ENCODE results near the gene PLEKHD1.
"Not testable (repeated sequence)": the region's sequence is repeated elsewhere in the genome, so short reads cannot be mapped to it uniquely, and the experiment has no call there.

The PLEKHD1 gene

GRCh38 chr14:69473260-69473659 is 11.3 kb upstream of the PLEKHD1 start:
- no peak for DNase-seq (ENCODE audit: insufficient read length, low spot score)
- FAIRE-seq = no peak
- no peak for TF ChIP-seq POLR2A (IDR thresholded peaks at IDR 0.05; ENCODE audit: low read depth, low read length)

GRCh38 chr14:69473946-69474345 is 10.6 kb upstream of the PLEKHD1 start:
- DNase-seq (ENCODE audit: insufficient read length, low spot score) = no peak
- no peak for FAIRE-seq
- no peak for TF ChIP-seq POLR2A (IDR thresholded peaks at IDR 0.05; ENCODE audit: low read depth, low read length)

- no peak for TF ChIP-seq POLR2A (IDR thresholded peaks at IDR 0.05; ENCODE audit: low read depth, low read length)
- peak; percentile 17 for DNase-seq (ENCODE audit: insufficient read length, low spot score)
- FAIRE-seq = no peak
These were observed 9.2 kb upstream of the PLEKHD1 start for GRCh38 chr14:69475194-69475818.

GRCh38 chr14:69476824-69477450 is 7.6 kb upstream of the PLEKHD1 start:
- not testable (repeated sequence) for FAIRE-seq; DNase-seq (ENCODE audit: insufficient read length, low spot score)

- not testable (repeated sequence) for FAIRE-seq; DNase-seq (ENCODE audit: insufficient read length, low spot score)
These were observed 6.5 kb upstream of the PLEKHD1 start for GRCh38 chr14:69478055-69478454.

GRCh38 chr14:69479696-69480095 is 4.8 kb upstream of the PLEKHD1 start:
- no peak for DNase-seq (ENCODE audit: insufficient read length, low spot score)
- TF ChIP-seq POLR2A (IDR thresholded peaks at IDR 0.05; ENCODE audit: low read depth, low read length) = no peak
- no peak for FAIRE-seq

GRCh38 chr14:69480136-69480535 is 4.4 kb upstream of the PLEKHD1 start:
- no peak for DNase-seq (ENCODE audit: insufficient read length, low spot score)
- FAIRE-seq = no peak
- TF ChIP-seq POLR2A (IDR thresholded peaks at IDR 0.05; ENCODE audit: low read depth, low read length) = no peak

- FAIRE-seq = no peak
- TF ChIP-seq POLR2A (IDR thresholded peaks at IDR 0.05; ENCODE audit: low read depth, low read length) = no peak
- no peak for DNase-seq (ENCODE audit: insufficient read length, low spot score)
These were observed 2.5 kb upstream of the PLEKHD1 start for GRCh38 chr14:69481815-69482568.

GRCh38 chr14:69483765-69484443 is 624 bp upstream of the PLEKHD1 start:
- FAIRE-seq (no peak), DNase-seq (ENCODE audit: insufficient read length, low spot score) (no peak)
- no peak for TF ChIP-seq POLR2A (IDR thresholded peaks at IDR 0.05; ENCODE audit: low read depth, low read length)

- no peak for TF ChIP-seq POLR2A (IDR thresholded peaks at IDR 0.05; ENCODE audit: low read depth, low read length)
- FAIRE-seq (no peak), DNase-seq (ENCODE audit: insufficient read length, low spot score) (no peak)
These were observed 760 bp downstream of the PLEKHD1 start for GRCh38 chr14:69485315-69485660.

- FAIRE-seq (no peak), DNase-seq (ENCODE audit: insufficient read length, low spot score) (no peak)
- no peak for TF ChIP-seq POLR2A (IDR thresholded peaks at IDR 0.05; ENCODE audit: low read depth, low read length)
These were observed 1.2 kb downstream of the PLEKHD1 start for GRCh38 chr14:69485701-69486100.

GRCh38 chr14:69487226-69487625 is 2.7 kb downstream of the PLEKHD1 start:
- no peak for FAIRE-seq
- TF ChIP-seq POLR2A (IDR thresholded peaks at IDR 0.05; ENCODE audit: low read depth, low read length) = no peak
- no peak for DNase-seq (ENCODE audit: insufficient read length, low spot score)

- FAIRE-seq (no peak), DNase-seq (ENCODE audit: insufficient read length, low spot score) (no peak)
- no peak for TF ChIP-seq POLR2A (IDR thresholded peaks at IDR 0.05; ENCODE audit: low read depth, low read length)
These were observed 3.2 kb downstream of the PLEKHD1 start for GRCh38 chr14:69487771-69488170.

- TF ChIP-seq POLR2A (IDR thresholded peaks at IDR 0.05; ENCODE audit: low read depth, low read length) = no peak
- FAIRE-seq = no peak
- DNase-seq (ENCODE audit: insufficient read length, low spot score) = no peak
These were observed 5.0 kb downstream of the PLEKHD1 start for GRCh38 chr14:69489495-69489894.
